ENCODE data around the gene MEGF8.

GRCh38 chr19:42312370-42312769 lies 13.1 kb upstream of the MEGF8 start:
- TF ChIP-seq RAD21 (IDR thresholded peaks at IDR 0.05; ENCODE audit: low read depth) (no peak), REST (IDR thresholded peaks at IDR 0.05; ENCODE audit: low read depth) (no peak)

Data from Ishikawa (cell line).